HG03571 (cell line): ENCODE measurements around the gene TNS2.

Source experiments
- ATAC-seq: cut with Tn5 transposase; IDR thresholded peaks from one replicate; pipeline ENCODE4 v1.9.1; 2021; ENCODE audit not compliant: unreplicated experiment

TNS2 gene

GRCh38 chr12:53113136-53113705 lies 63.4 kb downstream of the TNS2 start:
- ATAC-seq, result no peak

GRCh38 chr12:53113951-53114350 lies 64.1 kb downstream of the TNS2 start:
- ATAC-seq, result no peak
